Measurements from ENCODE around the gene ERN1. TPM values are rescaled to one million over a fixed set of nuclear protein-coding genes. Genes with fewer than 3 reads are reported as not detected.

Gene ERN1
- total and polyA plus RNA-seq, 2 of the 13 experiments (the other 11 are each of a cell fraction or from before 2014, with no cell fraction given), result 6.0 to 12.7 TPM

- no peak for TF ChIP-seq ZBTB40 (IDR thresholded peaks at IDR 0.05)
- TF ChIP-seq ZBTB40 (CRISPR knock-in tag; IDR thresholded peaks at IDR 0.05), result no peak
- TF ChIP-seq ZNF713 (CRISPR knock-in tag; IDR thresholded peaks at IDR 0.05), result no peak
- TF ChIP-seq ZNF710 (CRISPR knock-in tag; IDR thresholded peaks at IDR 0.05; ENCODE audit: borderline replicate concordance), result peak; percentile 30; the same call in 1 of the 2 replicates
- TF ChIP-seq JUNB (CRISPR knock-in tag; IDR thresholded peaks at IDR 0.05; ENCODE audit: borderline replicate concordance), result no peak
- no peak for TF ChIP-seq SOX6 (IDR thresholded peaks at IDR 0.05)
- peak; percentile 42; the same call in 1 of the 2 replicates for TF ChIP-seq SOX6 (CRISPR knock-in tag; IDR thresholded peaks at IDR 0.05)
- 0 out of 2 replicates have a peak, but pooled peaks have one; percentile 30 for TF ChIP-seq GATA4 (IDR thresholded peaks at IDR 0.05; ENCODE audit: borderline replicate concordance, low read depth)
- TF ChIP-seq RARA (CRISPR knock-in tag; IDR thresholded peaks at IDR 0.05), result 0 out of 2 replicates have a peak, but pooled peaks have one; percentile 9
- no peak for TF ChIP-seq TCF7L2 (IDR thresholded peaks at IDR 0.05; ENCODE audit: low read depth, low read length)
- no peak for TF ChIP-seq ZNF224 (CRISPR knock-in tag; IDR thresholded peaks at IDR 0.05)
- TF ChIP-seq ZZZ3 (CRISPR knock-in tag; IDR thresholded peaks at IDR 0.05; ENCODE audit: borderline replicate concordance), result 0 out of 2 replicates have a peak, but pooled peaks have one; percentile 21
- 0 out of 2 replicates have a peak, but pooled peaks have one; percentile 26 for TF ChIP-seq CHCHD3 (CRISPR knock-in tag; IDR thresholded peaks at IDR 0.05)
- no peak for TF ChIP-seq ZNF333 (CRISPR knock-in tag; IDR thresholded peaks at IDR 0.05; ENCODE audit: borderline replicate concordance)
- peak; percentile 14; the same call in 1 of the 2 replicates for TF ChIP-seq IKZF5 (CRISPR knock-in tag; IDR thresholded peaks at IDR 0.05)
- no peak for TF ChIP-seq PITX1 (CRISPR knock-in tag; IDR thresholded peaks at IDR 0.05)
These were observed 123.4 kb downstream of the ERN1 start (continued) for GRCh38 chr17:64006361-64007088.

All from HepG2 (cell line).